ENCODE data around the gene SLC41A3. TPM values are rescaled to one million over a fixed set of nuclear protein-coding genes. Genes with fewer than 3 reads are reported as not detected.

Gene SLC41A3
- total and polyA plus RNA-seq, 2 of the 4 experiments (the other 2 are of a cell fraction) = 30.5 to 43.5 TPM

GRCh38 chr3:125990253-125990970 lies 93.5 kb downstream of the SLC41A3 start:
- peak overlapping the region; percentile 52; the same call in 1 of the 2 replicates for H4K5ac ChIP-seq (ENCODE audit: low read depth, low read length)
- no peak overlapping the region for H4K91ac ChIP-seq (ENCODE audit: insufficient read depth, low read depth, low read length)
- peak overlapping the region; percentile 72 for H3K4me3 ChIP-seq (ENCODE audit: insufficient read depth, low read depth, low read length)
- H3K9me1 ChIP-seq (ENCODE audit: insufficient read depth, low read length) = no peaks in the 10 kb centered on the region
- no peak overlapping the region for H2AK9ac ChIP-seq (replicated peaks; ENCODE audit: low read depth, low read length, poor library complexity)
- no peak overlapping the region for H2BK5ac ChIP-seq (ENCODE audit: low read depth, low read length, poor library complexity, severe bottlenecking)
- peak overlapping the region; percentile 63; the same call in 1 of the 2 replicates for H3K56ac ChIP-seq (ENCODE audit: extremely low read depth, insufficient read depth, low read length)
- no peaks in the 10 kb centered on the region for H3K4me1 ChIP-seq (ENCODE audit: control insufficient read depth, insufficient read depth, low read length)
- ATAC-seq (ENCODE audit: low read depth) (peak; percentile 99), DNase-seq (peak; percentile 78)
- intact Hi-C loops (cut with micrococcal nuclease) (no loop called here), dilution Hi-C loops (cut with HindIII; ENCODE audit: low sequenced_read_pairs, unreplicated experiment) (no loop called here), in situ Hi-C loops (cut with MboI; ENCODE audit: low sequenced_read_pairs) (no loop called here)
- peak overlapping the region; percentile 50 to 89 for H4K8ac ChIP-seq (ENCODE audit: low read depth in 2 of 2, low read length in 2 of 2)
- no peaks in the 10 kb centered on the region for H3K36me3 ChIP-seq (ENCODE audit: control insufficient read depth, insufficient read depth, low read length)
- no TSS peak for BruUV-seq (replicated peaks)
- H2BK120ac ChIP-seq (ENCODE audit: low read depth, low read length) = no peak overlapping the region
- WGBS, 2 experiments (ENCODE audit: extremely low coverage in 2 of 2, insufficient read length in 1 of 2) = 23% methylated on average over 14 of the region's 52 CpGs; no CpG with 5 or more reads in 1 of the 2 experiments
- peak overlapping the region; percentile 73 for H3K4me2 ChIP-seq (ENCODE audit: low read depth, low read length)
- no peak overlapping the region for H2BK20ac ChIP-seq (ENCODE audit: low read depth, low read length)
- H3K23ac ChIP-seq (ENCODE audit: low read depth, low read length) = no peak overlapping the region
- ChIA-PET POLR2A (ENCODE audit: unreplicated experiment) (no interaction called here), CTCF (no interaction called here)
- peak overlapping the region; percentile 69 for H3K9ac ChIP-seq (ENCODE audit: low read depth, low read length)
- no peak overlapping the region for H2BK15ac ChIP-seq (ENCODE audit: low read depth, low read length)
- peak overlapping the region; percentile 82 for H2AFZ ChIP-seq (replicated peaks; ENCODE audit: low read length, poor library complexity)
- no peaks in the 10 kb centered on the region for H3K79me1 ChIP-seq (ENCODE audit: low read depth in 1 of 2, low read length in 2 of 2)
- peak overlapping the region; percentile 39; the same call in 1 of the 2 replicates for H3K27ac ChIP-seq (ENCODE audit: insufficient read depth, low read length)
- H2AK5ac ChIP-seq (ENCODE audit: low read depth, low read length) = no peak overlapping the region
- no peaks in the 10 kb centered on the region for H4K20me1 ChIP-seq (ENCODE audit: insufficient read depth, low read length)
- no peak overlapping the region; the same call in 1 of the 2 replicates for H3K18ac ChIP-seq (ENCODE audit: low read depth, low read length)
- H3K4ac ChIP-seq (ENCODE audit: low read depth, low read length) = 0 out of 2 replicates have a peak overlapping the region, but pooled peaks have one; percentile 58
- H3K9me3 ChIP-seq (ENCODE audit: control insufficient read depth, insufficient read depth, low read length) = no peaks in the 10 kb centered on the region
- peaks cover 8% of the 10 kb centered on the region for H3K27me3 ChIP-seq (ENCODE audit: control insufficient read depth, insufficient read depth, low read length)
- peak overlapping the region; percentile 6; the same call in 1 of the 2 replicates for H3K14ac ChIP-seq (replicated peaks; ENCODE audit: low read depth, low read length)
- TF ChIP-seq FOS (IDR thresholded peaks at IDR 0.05; ENCODE audit: low read depth, low read length) (no peak), ELK1 (IDR thresholded peaks at IDR 0.05; ENCODE audit: borderline replicate concordance, low read depth, low read length) (no peak), MXI1 (IDR thresholded peaks at IDR 0.05; ENCODE audit: borderline replicate concordance, low read depth, low read length) (no peak), CTCF (conservative IDR thresholded peaks at IDR 0.05; ENCODE audit: low read depth, low read length) (no peak), NFE2L2 (IDR thresholded peaks at IDR 0.05; ENCODE audit: low read depth, low read length) (no peak), MAFK (IDR thresholded peaks at IDR 0.05; ENCODE audit: low read depth, low read length) (no peak), USF2 (IDR thresholded peaks at IDR 0.05; ENCODE audit: low read depth, low read length) (no peak), RCOR1 (IDR thresholded peaks at IDR 0.05; ENCODE audit: insufficient replicate concordance, low read length) (no peak), SMC3 (IDR thresholded peaks at IDR 0.05; ENCODE audit: low read depth, low read length) (no peak), MAZ (IDR thresholded peaks at IDR 0.05; ENCODE audit: borderline replicate concordance, low read depth, low read length) (no peak; the same call in 1 of the 2 replicates), BHLHE40 (IDR thresholded peaks at IDR 0.05; ENCODE audit: low read depth, low read length) (no peak), RAD21 (IDR thresholded peaks at IDR 0.05; ENCODE audit: low read length) (no peak), RFX5 (IDR thresholded peaks at IDR 0.05; ENCODE audit: low read depth, low read length) (no peak), POLR2A (IDR thresholded peaks at IDR 0.05; ENCODE audit: low read depth, low read length) (no peak), CEBPB (IDR thresholded peaks at IDR 0.05; ENCODE audit: low read depth, low read length) (no peak)

All from IMR-90 (cell line).